Fibroblast of skin of scalp (primary cell): Measurements from ENCODE around the gene TMEM200A.
A peak's percentile ranks its signal among the peaks of the same experiment; 100 is the strongest.

Experiments
- DNase-seq: peaks from one replicate; pipeline ENCODE4 v3.0.0-alpha.2; 2013

TMEM200A gene

GRCh38 chr6:130425537-130425936 is 59.7 kb downstream of the TMEM200A start:
- peak; percentile 31 for DNase-seq

GRCh38 chr6:130426066-130426721 is 60.4 kb downstream of the TMEM200A start:
- no peak for DNase-seq

- DNase-seq: no peak
These were observed 65.6 kb downstream of the TMEM200A start for GRCh38 chr6:130431346-130431852.

- no peak for DNase-seq
These were observed 67.0 kb downstream of the TMEM200A start for GRCh38 chr6:130432838-130433237.

- DNase-seq: peak; percentile 26
These were observed 68.5 kb downstream of the TMEM200A start for GRCh38 chr6:130434174-130434873.

- DNase-seq: no peak
These were observed 69.4 kb downstream of the TMEM200A start for GRCh38 chr6:130435181-130435580.

GRCh38 chr6:130437961-130438360 is 72.1 kb downstream of the TMEM200A start:
- no peak for DNase-seq

- peak; percentile 11 for DNase-seq
These were observed 81.6 kb downstream of the TMEM200A start for GRCh38 chr6:130447374-130447773.

- no peak for DNase-seq
These were observed 86.5 kb downstream of the TMEM200A start for GRCh38 chr6:130452336-130452735.

- peak; percentile 47 for DNase-seq
These were observed 87.4 kb downstream of the TMEM200A start for GRCh38 chr6:130453230-130453629.

- no peak for DNase-seq
These were observed 91.8 kb downstream of the TMEM200A start for GRCh38 chr6:130457605-130458004.

- no peak for DNase-seq
These were observed 93.5 kb downstream of the TMEM200A start for GRCh38 chr6:130459316-130459715.

- no peak for DNase-seq
These were observed 95.1 kb downstream of the TMEM200A start for GRCh38 chr6:130460934-130461333.

GRCh38 chr6:130466052-130466747 is 100.4 kb downstream of the TMEM200A start:
- DNase-seq: no peak

GRCh38 chr6:130466748-130467061 is 100.9 kb downstream of the TMEM200A start:
- no peak for DNase-seq

GRCh38 chr6:130467146-130468050 is 101.6 kb downstream of the TMEM200A start:
- DNase-seq: no peak

GRCh38 chr6:130470766-130471165 is 104.9 kb downstream of the TMEM200A start:
- DNase-seq: no peak

- DNase-seq: peak; percentile 53
These were observed 108.1 kb downstream of the TMEM200A start for GRCh38 chr6:130473886-130474285.

GRCh38 chr6:130482645-130483390 is 117.0 kb downstream of the TMEM200A start:
- peak; percentile 88 for DNase-seq

- no peak for DNase-seq
These were observed 120.1 kb downstream of the TMEM200A start for GRCh38 chr6:130485870-130486269.

GRCh38 chr6:130486417-130486816 is 120.6 kb downstream of the TMEM200A start:
- DNase-seq: no peak

- no peak for DNase-seq
These were observed 123.7 kb downstream of the TMEM200A start for GRCh38 chr6:130489514-130489913.
